Prostate gland (tissue), 2 donors: ENCODE results near the gene C1orf53. TPM values are rescaled to one million over a fixed set of nuclear protein-coding genes. Genes with fewer than 3 reads are reported as not detected.

Source experiments
- DNase-seq: peaks from one replicate; pipeline ENCODE4 v3.0.0-alpha.2; 2019; ENCODE audit warnings: low spot score
- H3K27ac ChIP-seq, 2 donors: fragments of 200-600 bp; sonication (generic); 2 replicates each; pipeline ENCODE4 v1.5.1; 2017 to 2019
- H3K27me3 ChIP-seq: fragments of 200-600 bp; sonication (generic); replicated peaks from 2 replicates; pipeline ENCODE4 v1.5.1; 2019; ENCODE audit not compliant: insufficient read depth
- H3K36me3 ChIP-seq, 2 donors: fragments of 200-600 bp; sonication (generic); 1 replicate in 1 of 2; 2 replicates in 1 of 2; pipeline versions ENCODE4 v1.5.1 to v1.8.1; 2017 to 2019
- H3K4me1 ChIP-seq: fragments of 200-600 bp; sonication (generic); replicated peaks from 2 replicates; pipeline ENCODE4 v1.5.1; 2019
- H3K4me3 ChIP-seq, 2 donors: fragments of 200-600 bp; sonication (generic); 2 replicates each; pipeline ENCODE4 v1.5.1; 2017 to 2019
- H3K9me3 ChIP-seq: fragments of 200-600 bp; sonication (generic); 2 replicates; pipeline ENCODE4 v1.5.1; 2017
- POLR2A ChIP-seq: fragments of 450-650 bp; IDR thresholded peaks from one replicate; pipeline ENCODE4 v1.6.1; 2016; ENCODE audit warnings: antibody characterized with exemption, mild to moderate bottlenecking
- POLR2AphosphoS5 ChIP-seq: sonication (generic); formaldehyde crosslinking; IDR thresholded peaks from one replicate; pipeline ENCODE4 v1.6.1; 2017; ENCODE audit warnings: antibody characterized with exemption
- WGBS: methylation state at CpG from one replicate; pipeline ENCODE4 v1.1.5; 2018; 5-methylcytosine and 5-hydroxymethylcytosine counted together
- intact Hi-C: fragments of 100-400 bp; cut with DNase I; formaldehyde crosslinking; loops from one replicate; pipeline ENCODE4 v1.14.2; 2022
- total RNA-seq, 2 donors: library from RNA; depleted of rRNA; stranded (reverse); fragments of >200 nt; gene quantifications; one replicate each; pipeline ENCODE4 v1.1.0, GENCODE V29; 2016
- TF ChIP-seq, protein P1 (sequence below), 4 experiments: fragments of 200-600 bp in 2 of 4; fragments of 450-650 bp in 2 of 4; sonication (generic) in 2 of 4; IDR thresholded peaks; 1 replicate in 3 of 4; 2 replicates in 1 of 4; pipeline ENCODE4 v1.5.1; 2016 to 2019; ENCODE audit warnings: antibody characterized with exemption in 4 of 4, mild to moderate bottlenecking in 2 of 4, moderate library complexity in 2 of 4

C1orf53 gene
- total RNA-seq, 2 donors from 2014 or later, result 3.9 to 13.2 TPM

DNA sequence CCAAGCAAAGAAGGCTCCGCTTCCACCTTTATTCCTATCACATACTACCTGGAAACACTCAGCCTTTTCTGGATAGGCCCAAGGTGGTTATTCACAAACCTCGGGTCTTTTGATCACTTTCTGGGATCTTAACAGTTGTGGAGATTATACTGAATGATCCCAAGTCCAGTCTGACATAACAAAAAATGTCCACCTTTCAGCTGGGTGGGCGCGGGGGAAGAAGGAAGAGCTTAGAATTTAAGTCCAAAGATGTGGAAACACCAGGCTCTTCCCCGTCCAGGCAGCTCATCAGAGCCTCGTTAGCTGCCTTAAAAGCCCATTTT, 338 bp upstream of the C1orf53 start:
- Histone ChIP-seq H3K9me3 (no peaks in the 10 kb centered on the region), H3K4me3 (peak overlapping the region; percentile 61 to 74), H3K36me3 (no peaks in the 10 kb centered on the region), H3K27me3 (no peaks in the 10 kb centered on the region), H3K27ac (peak overlapping the region; percentile 83 to 84), H3K4me1 (peaks cover 4% of the 10 kb centered on the region)
- TF ChIP-seq POLR2AphosphoS5, result no peak
- no peak for TF ChIP-seq POLR2A
- TF ChIP-seq, protein P1, sequence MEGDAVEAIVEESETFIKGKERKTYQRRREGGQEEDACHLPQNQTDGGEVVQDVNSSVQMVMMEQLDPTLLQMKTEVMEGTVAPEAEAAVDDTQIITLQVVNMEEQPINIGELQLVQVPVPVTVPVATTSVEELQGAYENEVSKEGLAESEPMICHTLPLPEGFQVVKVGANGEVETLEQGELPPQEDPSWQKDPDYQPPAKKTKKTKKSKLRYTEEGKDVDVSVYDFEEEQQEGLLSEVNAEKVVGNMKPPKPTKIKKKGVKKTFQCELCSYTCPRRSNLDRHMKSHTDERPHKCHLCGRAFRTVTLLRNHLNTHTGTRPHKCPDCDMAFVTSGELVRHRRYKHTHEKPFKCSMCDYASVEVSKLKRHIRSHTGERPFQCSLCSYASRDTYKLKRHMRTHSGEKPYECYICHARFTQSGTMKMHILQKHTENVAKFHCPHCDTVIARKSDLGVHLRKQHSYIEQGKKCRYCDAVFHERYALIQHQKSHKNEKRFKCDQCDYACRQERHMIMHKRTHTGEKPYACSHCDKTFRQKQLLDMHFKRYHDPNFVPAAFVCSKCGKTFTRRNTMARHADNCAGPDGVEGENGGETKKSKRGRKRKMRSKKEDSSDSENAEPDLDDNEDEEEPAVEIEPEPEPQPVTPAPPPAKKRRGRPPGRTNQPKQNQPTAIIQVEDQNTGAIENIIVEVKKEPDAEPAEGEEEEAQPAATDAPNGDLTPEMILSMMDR (IDR thresholded peaks at IDR 0.05), result no peak
- intact Hi-C loops, result no loop called here
- 22% methylated on average over 6 of the region's 6 CpGs for WGBS
- no peak for DNase-seq

DNA sequence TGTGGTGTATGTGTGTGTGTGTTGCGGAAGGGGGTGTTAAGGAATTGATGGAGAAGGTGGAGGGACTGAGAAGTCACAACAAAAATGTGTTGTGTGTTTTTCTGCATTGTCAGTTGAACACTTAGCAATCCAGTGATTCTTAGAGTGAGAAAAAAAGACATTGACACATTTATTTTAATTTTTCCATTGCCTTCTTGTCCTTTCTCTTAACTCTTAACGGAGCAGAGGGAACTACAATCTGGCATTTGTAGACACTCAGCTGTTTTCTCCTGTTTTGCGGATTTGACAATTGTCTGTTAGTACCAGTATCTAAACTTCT, 725 bp downstream of the C1orf53 start:
- Histone ChIP-seq H3K4me3 (peak overlapping the region; percentile 61 to 74), H3K4me1 (peaks cover 4% of the 10 kb centered on the region), H3K9me3 (no peaks in the 10 kb centered on the region), H3K36me3 (no peaks in the 10 kb centered on the region), H3K27ac (peak overlapping the region; percentile 83 to 84), H3K27me3 (no peaks in the 10 kb centered on the region)
- TF ChIP-seq, protein P1 (IDR thresholded peaks at IDR 0.05), result no peak
- TF ChIP-seq POLR2AphosphoS5, result no peak
- intact Hi-C loops, result no loop called here
- 43% methylated on average over 3 of the region's 3 CpGs for WGBS
- DNase-seq, result no peak

DNA sequence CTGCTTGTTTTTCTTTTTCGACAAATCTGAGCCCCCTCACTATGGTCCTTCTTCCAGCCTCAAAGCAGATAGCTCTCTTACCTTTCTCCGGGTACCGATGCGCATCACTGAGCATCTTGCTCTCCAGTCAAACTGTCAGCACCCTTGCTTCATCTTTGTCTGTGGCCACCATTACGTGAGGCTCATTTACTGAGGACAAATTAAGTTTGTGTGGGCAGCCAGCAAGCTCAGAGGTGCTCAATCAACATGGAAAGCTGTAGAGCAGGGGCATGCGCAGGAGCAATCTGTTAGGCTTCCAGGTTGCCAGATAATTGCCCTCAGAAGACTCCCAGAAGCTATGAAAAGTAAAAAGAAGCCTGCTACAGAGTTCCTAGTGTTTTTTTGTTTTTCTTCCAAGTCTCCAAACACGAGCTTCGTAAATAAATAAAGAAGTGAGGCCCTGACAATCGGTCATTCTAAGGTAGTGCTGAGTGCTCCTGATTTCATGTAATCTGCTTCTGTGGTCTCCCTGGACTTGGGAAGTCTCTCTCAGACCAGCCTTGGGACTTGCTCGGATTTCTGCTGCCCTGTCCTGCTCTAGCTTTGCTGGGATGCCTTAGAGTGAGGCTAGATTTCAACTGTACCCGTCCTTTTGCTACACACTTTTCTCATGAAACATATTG, 1.8 kb downstream of the C1orf53 start:
- no peaks in the 10 kb centered on the region for H3K27me3 ChIP-seq
- H3K4me3 ChIP-seq, result no peak overlapping the region

DNA sequence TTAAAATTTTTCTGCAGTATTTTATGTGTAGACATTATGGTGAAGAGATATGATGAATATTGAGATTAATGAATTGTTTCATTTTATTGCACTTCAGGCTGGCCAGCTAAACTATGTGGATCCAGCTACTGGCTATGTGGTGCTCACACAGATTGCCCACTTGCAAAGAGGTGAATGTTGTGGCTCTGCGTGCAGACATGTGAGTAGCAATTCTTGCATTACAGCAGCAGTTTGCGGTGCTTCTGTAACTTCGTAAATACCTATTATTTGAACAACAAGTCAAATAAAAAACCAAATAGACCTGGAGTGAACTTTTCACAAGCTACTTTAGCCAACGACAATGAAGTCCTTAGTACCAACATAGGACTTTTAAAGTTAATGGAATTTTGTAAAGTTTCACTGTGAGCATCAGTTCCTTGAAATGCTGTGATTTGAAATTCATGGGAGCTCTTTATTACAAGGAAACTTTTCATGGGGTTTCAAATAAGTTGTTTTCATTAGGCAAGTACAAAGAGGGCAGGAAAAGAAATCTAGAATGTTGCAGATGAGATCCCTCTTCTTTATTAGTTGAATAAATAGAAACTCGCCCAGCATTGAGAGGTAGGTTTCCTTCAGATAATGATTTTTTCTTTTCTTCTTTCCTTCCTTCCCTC, 3.4 kb downstream of the C1orf53 start:
- intact Hi-C loops, result no loop called here
- 45% methylated on average over 5 of the region's 5 CpGs for WGBS
- H3K27me3 ChIP-seq, result peaks cover 7% of the 10 kb centered on the region

More for the DNA sequence above, 1.8 kb downstream of the C1orf53 start:
- DNase-seq, result no peak
- intact Hi-C loops, result no loop called here
- Histone ChIP-seq H3K9me3 (no peaks in the 10 kb centered on the region), H3K27ac (no peak overlapping the region), H3K4me1 (peaks cover 4% of the 10 kb centered on the region), H3K36me3 (no peaks in the 10 kb centered on the region)
- 58% methylated on average over 11 of the region's 11 CpGs for WGBS
- TF ChIP-seq POLR2A (no peak), POLR2AphosphoS5 (no peak)
- TF ChIP-seq, protein P1 (IDR thresholded peaks at IDR 0.05), result no peak

More for the DNA sequence above, 3.4 kb downstream of the C1orf53 start:
- Histone ChIP-seq H3K36me3 (no peaks in the 10 kb centered on the region), H3K27ac (no peak overlapping the region), H3K9me3 (no peaks in the 10 kb centered on the region), H3K4me3 (no peak overlapping the region), H3K4me1 (peaks cover 4% of the 10 kb centered on the region)
- no peak for TF ChIP-seq POLR2A
- TF ChIP-seq, protein P1 (IDR thresholded peaks at IDR 0.05), result no peak
- TF ChIP-seq POLR2AphosphoS5, result no peak
- no peak for DNase-seq
